LHCN-M2 (cell line): ENCODE measurements around the gene STAM. TPM values are rescaled to one million over a fixed set of nuclear protein-coding genes. Genes with fewer than 3 reads are reported as not detected.

Experiments used
- total RNA-seq: library from RNA; depleted of rRNA; stranded (reverse); fragments of >200 nt; gene quantifications from 2 replicates; pipeline ENCODE4 v1.2.3, GENCODE V29; 2014; rRNA removed

STAM gene
- total RNA-seq, 1 experiment from 2014 or later: 51.7 TPM

Other genes starting within 250 kb of the STAM start
- 0.32 and 0.57 TPM in 2 replicates for gene ST8SIA6, start 189.6 kb upstream of the STAM start, total RNA-seq
- gene HACD1, start 26.8 kb upstream of the STAM start, total RNA-seq: 39.8 and 44.3 TPM in 2 replicates
- under 0.01 TPM in 2 replicates for gene TMEM236, start 108.0 kb downstream of the STAM start, total RNA-seq
- not detected in 2 replicates for gene MRC1, start 165.2 kb downstream of the STAM start, total RNA-seq